K562 (cell line): ENCODE data around the gene SLC9C2. TPM values are rescaled to one million over a fixed set of nuclear protein-coding genes. Genes with fewer than 3 reads are reported as not detected.

Experiments
- CREM ChIP-seq: IDR thresholded peaks from 2 replicates; pipeline ENCODE4 v1.6.1; 2014; ENCODE audit warnings: antibody characterized with exemption, low read depth
- ETV1 ChIP-seq: fragments of 450-650 bp; conservative IDR thresholded peaks from 2 replicates; pipeline ENCODE4 v1.6.1; 2016; ENCODE audit warnings: missing genetic modification characterization, control low read depth, low read depth, missing compliant biosample characterization
- GTF2F1 ChIP-seq: IDR thresholded peaks from 2 replicates; pipeline ENCODE4 v1.6.1; 2011; ENCODE audit warnings: low read depth, low read length, improper control_type of control experiment
- HDAC1 ChIP-seq, 2 experiments: fragments of 450-650 bp; IDR thresholded peaks; 2 replicates each; pipeline ENCODE4 v1.6.1; 2016 to 2017; ENCODE audit warnings: inconsistent platforms in 1 of 2, mild to moderate bottlenecking in 1 of 2, moderate library complexity in 1 of 2
- KLF16 ChIP-seq: IDR thresholded peaks from 2 replicates; pipeline ENCODE4 v1.6.1; 2016; ENCODE audit warnings: antibody characterized with exemption
- MAFK ChIP-seq: IDR thresholded peaks from 2 replicates; pipeline ENCODE4 v1.6.1; 2011; ENCODE audit warnings: low read length, improper control_type of control experiment
- MYC ChIP-seq, 2 experiments: fragments of 250-450 bp in 1 of 2; sonication (Bioruptor Pico) in 1 of 2; IDR thresholded peaks; 2 replicates each; pipeline versions ENCODE4 v1.5.1 to v1.6.1; 2012 to 2021; ENCODE audit warnings: low read depth in 2 of 2, borderline replicate concordance in 1 of 2, improper control_type of control experiment in 1 of 2, low read length in 1 of 2, mild to moderate bottlenecking in 1 of 2, moderate library complexity in 1 of 2
- RBM39 ChIP-seq: fragments of 200-400 bp; formaldehyde crosslinking; optimal IDR thresholded peaks from 2 replicates; pipeline ENCODE3; 2018; ENCODE audit warnings: low read depth, low read length
- SMAD3 ChIP-seq: fragments of 450-650 bp; formaldehyde crosslinking; conservative IDR thresholded peaks from 2 replicates; pipeline ENCODE4 v1.4.0; 2020; ENCODE audit warnings: mild to moderate bottlenecking
- YY1 ChIP-seq, 3 experiments: IDR thresholded peaks; 2 replicates each; pipeline ENCODE4 v1.6.1; 2011; ENCODE audit warnings: low read length in 2 of 3, mild to moderate bottlenecking in 2 of 3, moderate library complexity in 2 of 3, borderline replicate concordance in 1 of 3, control low read depth in 1 of 3, low read depth in 1 of 3; ENCODE audit not compliant: insufficient read depth in 3 of 3, insufficient replicate concordance in 2 of 3, control insufficient read depth in 1 of 3, insufficient read length in 1 of 3; ENCODE audit errors: extremely low read depth in 1 of 3
- polyA plus RNA-seq, 8 experiments: library from polyadenylated mRNA; depleted of rRNA in 4 of 8; stranded (reverse) in 5 of 8; unstranded in 3 of 8; fragments of >200 nt; fragmentation: Nextera tagmentation in 2 of 8; fragmentation: Illumina TruSeq in 1 of 8; extraction: Ambion mirVana in 2 of 8; extraction: Trizol in 1 of 8; gene quantifications; 2 replicates each; pipeline versions ENCODE4 v1.2.1 to v1.2.3, GENCODE V29; 2011 to 2014; ENCODE audit warnings: inconsistent platforms in 1 of 8, missing spikeins in 1 of 8
- total RNA-seq, 7 experiments: library from RNA; depleted of rRNA in 6 of 7; stranded (reverse); fragments of >200 nt in 6 of 7; fragmentation: Illumina TruSeq in 2 of 7; extraction: Trizol in 2 of 7; gene quantifications; 2 replicates each; pipeline versions ENCODE4 v1.2.1 to v1.2.3, GENCODE V29; 2011 to 2021; ENCODE audit warnings: low replicate concordance in 1 of 7
- TF ChIP-seq, protein P1 (sequence below), 2 experiments: fragments of 450-650 bp in 1 of 2; sonication (generic) in 1 of 2; formaldehyde crosslinking; conservative IDR thresholded peaks; 2 replicates each; pipeline versions ENCODE4 v1.4.0 to v1.8.1; 2020 to 2022; ENCODE audit warnings: mild to moderate bottlenecking in 1 of 2, missing genetic modification reagents in 1 of 2
- TF ChIP-seq, protein P2 (sequence below): sonication (generic); formaldehyde crosslinking; IDR thresholded peaks from 2 replicates; pipeline ENCODE4 v1.8.0; 2023; ENCODE audit warnings: missing genetic modification reagents, mild to moderate bottlenecking, borderline replicate concordance
- TF ChIP-seq, protein P3 (sequence below), 2 experiments: fragments of 450-650 bp; IDR thresholded peaks; 2 replicates each; pipeline ENCODE4 v1.6.1; 2016
- TF ChIP-seq, protein P4 (sequence below), 2 experiments: fragments of 450-650 bp; IDR thresholded peaks; 2 replicates each; pipeline ENCODE4 v1.6.1; 2018; ENCODE audit warnings: mild to moderate bottlenecking in 2 of 2, low read depth in 1 of 2; ENCODE audit not compliant: partially characterized antibody in 2 of 2

Gene SLC9C2
- total and polyA plus RNA-seq, 9 of the 15 experiments (the other 6 are each of a cell fraction or from before 2014, with no cell fraction given): 0.11 to 0.22 (median 0.15) TPM; not detected in 5

DNA sequence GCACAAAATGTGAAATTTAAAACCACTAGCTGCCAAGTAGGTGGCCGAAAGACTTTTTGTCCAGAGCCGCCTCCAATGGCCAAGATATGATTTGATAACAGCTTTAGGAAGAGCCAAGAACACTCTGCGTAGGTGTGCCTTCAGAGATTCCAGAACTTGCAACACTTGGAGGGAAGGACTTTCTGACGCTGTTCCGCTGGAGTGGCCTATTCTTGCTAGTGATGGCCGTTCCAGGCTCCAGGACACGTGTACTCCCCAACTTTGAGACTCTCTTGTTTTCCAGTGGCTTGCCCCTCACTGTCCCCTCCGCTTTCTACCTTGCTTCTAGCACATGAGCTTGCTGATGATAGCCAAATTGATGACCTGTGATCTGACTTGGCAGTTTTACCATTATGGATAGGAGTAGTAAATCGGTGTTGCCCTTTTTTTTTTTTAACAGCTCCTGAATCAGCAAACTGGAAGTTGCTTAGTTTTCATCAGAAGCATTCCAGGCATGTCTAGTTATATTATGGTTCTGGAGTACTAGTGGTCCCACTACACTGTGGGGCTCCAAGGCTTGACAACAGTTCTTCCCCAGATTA, 124.7 kb downstream of the SLC9C2 start (continued):
- TF ChIP-seq, protein P1, sequence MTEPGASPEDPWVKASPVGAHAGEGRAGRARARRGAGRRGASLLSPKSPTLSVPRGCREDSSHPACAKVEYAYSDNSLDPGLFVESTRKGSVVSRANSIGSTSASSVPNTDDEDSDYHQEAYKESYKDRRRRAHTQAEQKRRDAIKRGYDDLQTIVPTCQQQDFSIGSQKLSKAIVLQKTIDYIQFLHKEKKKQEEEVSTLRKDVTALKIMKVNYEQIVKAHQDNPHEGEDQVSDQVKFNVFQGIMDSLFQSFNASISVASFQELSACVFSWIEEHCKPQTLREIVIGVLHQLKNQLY (CRISPR knock-in tag; conservative IDR thresholded peaks at IDR 0.05): no peak
- TF ChIP-seq SMAD3 (no peak), ETV1 (tag) (0 out of 2 replicates have a peak, but pooled peaks have one; percentile 8), CREM (peak; percentile 39; the same call in 1 of the 2 replicates), GTF2F1 (no peak), MAFK (peak; percentile 50), KLF16 (no peak), RBM39 (no peak), MYC (IDR thresholded peaks at IDR 0.05; ENCODE audit: low read depth, low read length) (peak; percentile 69), MYC (CRISPR knock-in tag; IDR thresholded peaks at IDR 0.05; ENCODE audit: borderline replicate concordance, low read depth) (no peak), HDAC1 (IDR thresholded peaks at IDR 0.05) (peak in 1 of 2 experiments; percentile 77; a peak in 2 of 4 replicates), YY1 (IDR thresholded peaks at IDR 0.05; ENCODE audit: borderline replicate concordance in 1 of 3, control insufficient read depth in 1 of 3, extremely low read depth in 1 of 3, insufficient read depth in 3 of 3, insufficient read length in 1 of 3, insufficient replicate concordance in 2 of 3, low read depth in 1 of 3, low read length in 2 of 3) (peak in 1 of 3 experiments; percentile 84)
- TF ChIP-seq, protein P2, sequence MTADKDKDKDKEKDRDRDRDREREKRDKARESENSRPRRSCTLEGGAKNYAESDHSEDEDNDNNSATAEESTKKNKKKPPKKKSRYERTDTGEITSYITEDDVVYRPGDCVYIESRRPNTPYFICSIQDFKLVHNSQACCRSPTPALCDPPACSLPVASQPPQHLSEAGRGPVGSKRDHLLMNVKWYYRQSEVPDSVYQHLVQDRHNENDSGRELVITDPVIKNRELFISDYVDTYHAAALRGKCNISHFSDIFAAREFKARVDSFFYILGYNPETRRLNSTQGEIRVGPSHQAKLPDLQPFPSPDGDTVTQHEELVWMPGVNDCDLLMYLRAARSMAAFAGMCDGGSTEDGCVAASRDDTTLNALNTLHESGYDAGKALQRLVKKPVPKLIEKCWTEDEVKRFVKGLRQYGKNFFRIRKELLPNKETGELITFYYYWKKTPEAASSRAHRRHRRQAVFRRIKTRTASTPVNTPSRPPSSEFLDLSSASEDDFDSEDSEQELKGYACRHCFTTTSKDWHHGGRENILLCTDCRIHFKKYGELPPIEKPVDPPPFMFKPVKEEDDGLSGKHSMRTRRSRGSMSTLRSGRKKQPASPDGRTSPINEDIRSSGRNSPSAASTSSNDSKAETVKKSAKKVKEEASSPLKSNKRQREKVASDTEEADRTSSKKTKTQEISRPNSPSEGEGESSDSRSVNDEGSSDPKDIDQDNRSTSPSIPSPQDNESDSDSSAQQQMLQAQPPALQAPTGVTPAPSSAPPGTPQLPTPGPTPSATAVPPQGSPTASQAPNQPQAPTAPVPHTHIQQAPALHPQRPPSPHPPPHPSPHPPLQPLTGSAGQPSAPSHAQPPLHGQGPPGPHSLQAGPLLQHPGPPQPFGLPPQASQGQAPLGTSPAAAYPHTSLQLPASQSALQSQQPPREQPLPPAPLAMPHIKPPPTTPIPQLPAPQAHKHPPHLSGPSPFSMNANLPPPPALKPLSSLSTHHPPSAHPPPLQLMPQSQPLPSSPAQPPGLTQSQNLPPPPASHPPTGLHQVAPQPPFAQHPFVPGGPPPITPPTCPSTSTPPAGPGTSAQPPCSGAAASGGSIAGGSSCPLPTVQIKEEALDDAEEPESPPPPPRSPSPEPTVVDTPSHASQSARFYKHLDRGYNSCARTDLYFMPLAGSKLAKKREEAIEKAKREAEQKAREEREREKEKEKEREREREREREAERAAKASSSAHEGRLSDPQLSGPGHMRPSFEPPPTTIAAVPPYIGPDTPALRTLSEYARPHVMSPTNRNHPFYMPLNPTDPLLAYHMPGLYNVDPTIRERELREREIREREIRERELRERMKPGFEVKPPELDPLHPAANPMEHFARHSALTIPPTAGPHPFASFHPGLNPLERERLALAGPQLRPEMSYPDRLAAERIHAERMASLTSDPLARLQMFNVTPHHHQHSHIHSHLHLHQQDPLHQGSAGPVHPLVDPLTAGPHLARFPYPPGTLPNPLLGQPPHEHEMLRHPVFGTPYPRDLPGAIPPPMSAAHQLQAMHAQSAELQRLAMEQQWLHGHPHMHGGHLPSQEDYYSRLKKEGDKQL (CRISPR knock-in tag): no peak
- TF ChIP-seq, protein P3, sequence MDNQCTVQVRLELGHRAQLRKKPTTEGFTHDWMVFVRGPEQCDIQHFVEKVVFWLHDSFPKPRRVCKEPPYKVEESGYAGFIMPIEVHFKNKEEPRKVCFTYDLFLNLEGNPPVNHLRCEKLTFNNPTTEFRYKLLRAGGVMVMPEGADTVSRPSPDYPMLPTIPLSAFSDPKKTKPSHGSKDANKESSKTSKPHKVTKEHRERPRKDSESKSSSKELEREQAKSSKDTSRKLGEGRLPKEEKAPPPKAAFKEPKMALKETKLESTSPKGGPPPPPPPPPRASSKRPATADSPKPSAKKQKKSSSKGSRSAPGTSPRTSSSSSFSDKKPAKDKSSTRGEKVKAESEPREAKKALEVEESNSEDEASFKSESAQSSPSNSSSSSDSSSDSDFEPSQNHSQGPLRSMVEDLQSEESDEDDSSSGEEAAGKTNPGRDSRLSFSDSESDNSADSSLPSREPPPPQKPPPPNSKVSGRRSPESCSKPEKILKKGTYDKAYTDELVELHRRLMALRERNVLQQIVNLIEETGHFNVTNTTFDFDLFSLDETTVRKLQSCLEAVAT (IDR thresholded peaks at IDR 0.05): peak; percentile 18 to 24; a peak in 1 of 4 replicates
- TF ChIP-seq, protein P4, sequence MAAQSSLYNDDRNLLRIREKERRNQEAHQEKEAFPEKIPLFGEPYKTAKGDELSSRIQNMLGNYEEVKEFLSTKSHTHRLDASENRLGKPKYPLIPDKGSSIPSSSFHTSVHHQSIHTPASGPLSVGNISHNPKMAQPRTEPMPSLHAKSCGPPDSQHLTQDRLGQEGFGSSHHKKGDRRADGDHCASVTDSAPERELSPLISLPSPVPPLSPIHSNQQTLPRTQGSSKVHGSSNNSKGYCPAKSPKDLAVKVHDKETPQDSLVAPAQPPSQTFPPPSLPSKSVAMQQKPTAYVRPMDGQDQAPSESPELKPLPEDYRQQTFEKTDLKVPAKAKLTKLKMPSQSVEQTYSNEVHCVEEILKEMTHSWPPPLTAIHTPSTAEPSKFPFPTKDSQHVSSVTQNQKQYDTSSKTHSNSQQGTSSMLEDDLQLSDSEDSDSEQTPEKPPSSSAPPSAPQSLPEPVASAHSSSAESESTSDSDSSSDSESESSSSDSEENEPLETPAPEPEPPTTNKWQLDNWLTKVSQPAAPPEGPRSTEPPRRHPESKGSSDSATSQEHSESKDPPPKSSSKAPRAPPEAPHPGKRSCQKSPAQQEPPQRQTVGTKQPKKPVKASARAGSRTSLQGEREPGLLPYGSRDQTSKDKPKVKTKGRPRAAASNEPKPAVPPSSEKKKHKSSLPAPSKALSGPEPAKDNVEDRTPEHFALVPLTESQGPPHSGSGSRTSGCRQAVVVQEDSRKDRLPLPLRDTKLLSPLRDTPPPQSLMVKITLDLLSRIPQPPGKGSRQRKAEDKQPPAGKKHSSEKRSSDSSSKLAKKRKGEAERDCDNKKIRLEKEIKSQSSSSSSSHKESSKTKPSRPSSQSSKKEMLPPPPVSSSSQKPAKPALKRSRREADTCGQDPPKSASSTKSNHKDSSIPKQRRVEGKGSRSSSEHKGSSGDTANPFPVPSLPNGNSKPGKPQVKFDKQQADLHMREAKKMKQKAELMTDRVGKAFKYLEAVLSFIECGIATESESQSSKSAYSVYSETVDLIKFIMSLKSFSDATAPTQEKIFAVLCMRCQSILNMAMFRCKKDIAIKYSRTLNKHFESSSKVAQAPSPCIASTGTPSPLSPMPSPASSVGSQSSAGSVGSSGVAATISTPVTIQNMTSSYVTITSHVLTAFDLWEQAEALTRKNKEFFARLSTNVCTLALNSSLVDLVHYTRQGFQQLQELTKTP (IDR thresholded peaks at IDR 0.05; ENCODE audit: low read depth in 1 of 2, partially characterized antibody in 2 of 2): peak in 1 of 2 experiments; percentile 31
